CD4-positive, alpha-beta T cell treated with Interleukin-1 beta for 1 hour (primary cell): ENCODE data around the gene RYR2.

Experiments used
- DNase-seq, 2 donors: peaks; one replicate each; pipeline ENCODE4 v3.0.0-alpha.2; 2020 to 2022

The RYR2 gene

GRCh38 chr1:237879195-237879594 lies 837.2 kb downstream of the RYR2 start:
- no peak for DNase-seq
